ELR (cell line): ENCODE data around the gene SCGB1C1.
"Not testable (repeated sequence)": the region's sequence is repeated elsewhere in the genome, so short reads cannot be mapped to it uniquely, and the experiment has no call there.

Source experiments
- DNase-seq: peaks from one replicate; pipeline ENCODE4 v3.0.0-alpha.2; 2015; ENCODE audit warnings: low read depth

The SCGB1C1 gene

DNA sequence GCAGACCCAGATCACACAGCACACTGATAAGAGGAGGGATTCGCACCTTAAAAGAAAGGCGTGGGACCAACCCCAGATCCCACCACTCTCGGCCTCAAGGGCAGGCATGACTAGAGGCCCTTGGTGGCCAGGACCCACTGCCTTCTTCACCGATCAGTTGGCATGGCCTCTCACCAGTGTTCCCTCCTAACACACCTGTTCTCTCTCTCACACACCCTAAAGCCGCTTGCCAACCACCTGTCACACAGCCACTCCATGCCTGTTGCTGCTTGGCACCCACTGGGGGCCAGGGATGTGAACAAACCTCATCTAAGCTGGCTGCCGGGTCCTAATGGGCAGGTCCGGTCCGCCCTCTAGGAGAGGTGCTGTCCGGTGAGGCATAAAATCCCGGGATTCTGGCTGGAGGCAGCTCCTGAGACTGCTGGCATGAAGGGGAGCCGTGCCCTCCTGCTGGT, at the start of gene SCGB1C1:
SCGB1C1 (plus strand) TSS at position 405 of the 455 bp plus-strand sequence; CDS start at position 427, 22 bp downstream.
- not testable (repeated sequence) for DNase-seq

DNA sequence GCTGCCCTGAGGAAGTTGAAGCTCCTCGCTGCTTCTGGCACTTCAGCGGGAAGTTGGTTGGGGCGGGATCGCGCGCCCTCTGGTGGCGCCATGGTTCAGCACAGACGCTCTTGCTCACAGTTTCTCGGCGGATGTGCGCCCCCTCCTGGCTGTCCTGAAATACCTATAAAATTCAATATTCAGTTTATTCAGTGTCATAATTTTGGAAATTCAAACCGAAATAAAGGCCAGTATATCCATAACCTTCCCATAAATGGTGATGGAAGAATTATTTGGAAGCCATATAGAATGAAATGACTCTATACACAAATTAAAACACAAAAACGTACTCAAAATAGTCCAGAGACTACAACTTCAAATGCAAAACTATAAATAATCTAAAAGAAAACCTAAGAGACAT, 12.6 kb upstream of the SCGB1C1 start:
- DNase-seq = not testable (repeated sequence)

DNA sequence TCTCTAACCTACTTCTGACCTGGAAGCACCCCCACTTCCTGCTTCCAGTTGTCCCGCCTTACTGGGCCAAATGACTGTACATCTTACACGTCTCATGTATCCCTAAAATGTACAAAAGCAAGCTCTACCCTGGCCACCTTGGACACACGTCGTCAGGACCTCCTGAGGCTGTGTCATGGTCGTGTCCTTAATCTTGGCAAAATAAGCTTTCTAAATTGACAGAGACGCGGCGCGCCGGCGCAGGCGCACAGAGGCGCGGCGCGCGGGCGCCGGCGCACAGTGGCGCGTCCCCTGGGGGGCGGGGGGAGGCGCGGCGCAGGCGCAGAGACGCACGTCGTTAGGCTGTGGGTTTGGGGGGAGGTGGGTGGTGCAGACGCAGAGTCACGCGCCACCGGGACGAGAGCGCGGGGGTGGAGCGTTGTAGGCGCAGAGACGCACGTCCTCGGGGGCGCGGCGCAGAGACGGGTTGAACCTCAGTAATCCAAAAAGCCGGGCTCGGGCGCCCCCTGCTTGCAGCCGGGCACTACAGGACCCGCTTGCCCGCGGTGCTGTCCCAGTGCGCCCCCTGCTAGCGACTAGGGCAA, 3.6 kb upstream of the SCGB1C1 start:
- not testable (repeated sequence) for DNase-seq

GRCh38 chr11:189843-190311, 3.0 kb upstream of the SCGB1C1 start:
- DNase-seq = not testable (repeated sequence)

GRCh38 chr11:190546-190945, 2.3 kb upstream of the SCGB1C1 start:
- DNase-seq = not testable (repeated sequence)

GRCh38 chr11:191490-192478, 1.1 kb upstream of the SCGB1C1 start:
- DNase-seq = not testable (repeated sequence)

DNA sequence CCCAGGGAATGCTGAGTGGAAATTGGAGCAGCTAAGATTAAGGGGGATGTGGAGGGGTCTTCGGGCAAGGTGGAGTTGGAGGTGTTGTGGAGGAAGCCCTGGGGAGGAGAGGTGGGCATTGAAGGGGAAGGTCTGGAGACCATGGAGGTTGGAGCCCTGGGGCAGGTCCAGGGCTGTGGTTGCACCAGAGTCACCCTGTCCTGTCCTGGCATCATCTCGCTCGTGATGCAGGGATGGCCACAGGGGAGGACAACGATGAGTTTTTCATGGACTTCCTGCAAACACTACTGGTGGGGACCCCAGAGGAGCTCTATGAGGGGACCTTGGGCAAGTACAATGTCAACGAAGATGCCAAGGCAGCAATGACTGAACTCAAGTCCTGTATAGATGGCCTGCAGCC, 603 bp downstream of the SCGB1C1 start:
- not testable (repeated sequence) for DNase-seq

DNA sequence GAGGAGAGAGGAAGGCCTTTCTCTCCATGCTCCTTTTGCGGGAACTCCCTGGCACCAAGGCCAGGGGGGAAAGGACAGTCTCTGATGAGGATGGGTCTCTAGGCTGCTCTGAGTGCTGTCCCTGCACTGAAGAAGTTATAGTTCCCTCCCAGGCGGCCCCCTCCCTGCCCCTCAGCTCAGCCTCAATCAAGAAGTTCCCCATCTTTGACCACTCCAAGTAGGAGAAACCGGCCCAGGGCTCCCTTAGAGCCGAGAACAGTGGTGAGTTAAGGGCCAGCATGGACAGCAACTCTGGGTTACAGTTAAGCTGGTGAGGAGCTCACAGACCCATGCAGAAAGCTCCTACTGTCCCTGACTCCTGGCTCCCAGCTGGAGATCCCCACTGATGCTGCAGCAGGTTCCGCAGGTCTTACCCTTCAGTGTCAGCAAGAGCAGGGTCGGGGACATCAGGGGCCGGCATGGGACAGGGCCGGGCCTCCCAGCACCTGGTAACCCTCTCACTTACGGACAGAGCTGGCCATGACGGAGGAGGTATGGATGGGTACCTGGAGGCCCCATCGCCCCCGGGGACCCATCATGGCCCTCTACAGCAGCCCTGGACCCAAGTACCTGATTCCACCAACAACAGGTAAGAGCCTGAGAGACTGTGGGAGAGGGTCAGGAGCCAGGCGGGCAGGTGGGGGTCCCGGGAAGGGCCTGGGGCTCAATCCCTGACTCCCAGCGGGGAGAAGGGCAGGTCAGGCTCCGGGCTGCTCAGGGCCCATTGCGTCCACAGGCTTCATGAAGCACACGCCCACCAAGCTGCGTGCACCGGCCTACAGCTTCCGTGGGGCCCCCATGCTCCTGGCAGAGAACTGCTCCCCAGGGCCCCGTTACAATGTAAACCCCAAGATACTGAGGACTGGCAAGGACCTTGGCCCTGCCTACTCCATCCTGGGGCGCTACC, 4.2 kb downstream of the SCGB1C1 start:
- DNase-seq = no peak

DNA sequence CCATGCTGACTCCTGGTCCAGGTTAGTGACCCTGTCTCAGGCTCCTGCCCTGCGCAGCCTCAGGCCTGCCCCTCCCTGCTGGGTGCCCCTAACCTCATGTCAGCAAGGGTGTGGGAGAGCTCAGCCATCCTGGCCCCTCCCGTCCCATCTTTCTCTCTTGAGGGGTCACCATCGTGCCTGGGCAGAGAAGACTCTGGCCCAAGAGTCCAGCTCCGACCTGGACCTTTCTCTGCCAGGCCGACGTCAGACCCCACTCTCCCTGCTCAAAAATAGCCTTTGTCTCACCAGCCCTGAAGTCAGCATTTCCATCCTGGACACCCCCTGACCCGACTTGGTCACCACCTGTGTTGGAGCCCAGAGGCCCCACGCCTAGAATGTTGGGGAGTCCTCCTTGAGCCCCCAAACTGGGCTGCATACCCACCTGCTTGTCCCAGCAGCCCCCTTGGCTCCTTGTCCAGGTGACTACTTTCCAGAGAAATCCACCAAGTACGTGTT, 4.9 kb downstream of the SCGB1C1 start:
- no peak for DNase-seq

DNA sequence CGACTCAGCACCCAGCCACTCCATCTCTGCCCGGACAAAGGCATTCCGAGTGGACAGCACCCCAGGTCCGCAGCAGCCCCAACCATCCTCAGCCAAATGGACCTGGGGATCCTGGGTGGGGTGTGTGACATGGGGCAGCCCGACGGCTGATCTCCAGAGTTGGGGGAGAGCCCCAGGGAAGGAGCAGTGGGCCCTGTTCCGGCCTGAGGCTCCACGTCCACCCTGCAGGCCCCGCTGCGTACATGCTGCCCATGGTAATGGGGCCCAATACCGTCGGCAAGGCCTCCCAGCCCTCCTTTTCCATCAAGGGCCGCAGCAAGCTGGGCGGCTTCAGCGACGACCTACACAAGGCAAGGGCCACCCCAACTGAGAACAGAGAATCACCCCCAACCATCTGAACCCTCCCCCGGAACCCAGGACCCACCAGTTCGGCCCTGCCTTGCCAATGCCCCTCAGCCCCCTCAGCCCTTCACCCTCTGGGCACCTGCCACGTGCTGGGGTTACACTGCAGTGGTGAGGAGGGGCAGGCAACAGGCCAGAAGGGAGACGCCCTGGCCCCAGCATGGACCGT, 5.4 kb downstream of the SCGB1C1 start:
- DNase-seq = no peak

GRCh38 chr11:199004-199581, 6.2 kb downstream of the SCGB1C1 start:
- DNase-seq = no peak

DNA sequence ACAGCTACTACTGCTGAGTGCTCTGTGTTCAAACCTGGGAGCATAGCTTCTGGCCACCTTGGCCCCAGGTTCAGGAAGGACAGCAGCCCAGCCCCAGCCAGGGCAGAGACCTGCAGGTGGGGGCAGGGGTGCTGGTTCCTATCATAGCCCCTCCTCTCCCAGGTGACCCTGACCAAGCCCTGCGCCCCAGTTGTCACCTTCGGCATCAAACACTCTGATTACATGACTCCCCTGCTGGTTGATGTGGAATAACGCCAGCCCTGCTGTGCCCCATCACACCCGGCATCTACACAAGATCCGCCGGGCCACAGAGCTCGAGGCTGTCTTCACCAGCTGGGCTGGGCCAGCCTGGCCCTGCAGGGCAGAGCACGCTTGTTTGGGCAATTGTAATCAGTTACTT, 6.9 kb downstream of the SCGB1C1 start:
- no peak for DNase-seq

- DNase-seq = no peak
Measured at GRCh38 chr11:200224-201003, 7.5 kb downstream of the SCGB1C1 start.

GRCh38 chr11:201966-202365, 9.1 kb downstream of the SCGB1C1 start:
- DNase-seq = no peak

GRCh38 chr11:202490-202889, 9.6 kb downstream of the SCGB1C1 start:
- DNase-seq = no peak

DNA sequence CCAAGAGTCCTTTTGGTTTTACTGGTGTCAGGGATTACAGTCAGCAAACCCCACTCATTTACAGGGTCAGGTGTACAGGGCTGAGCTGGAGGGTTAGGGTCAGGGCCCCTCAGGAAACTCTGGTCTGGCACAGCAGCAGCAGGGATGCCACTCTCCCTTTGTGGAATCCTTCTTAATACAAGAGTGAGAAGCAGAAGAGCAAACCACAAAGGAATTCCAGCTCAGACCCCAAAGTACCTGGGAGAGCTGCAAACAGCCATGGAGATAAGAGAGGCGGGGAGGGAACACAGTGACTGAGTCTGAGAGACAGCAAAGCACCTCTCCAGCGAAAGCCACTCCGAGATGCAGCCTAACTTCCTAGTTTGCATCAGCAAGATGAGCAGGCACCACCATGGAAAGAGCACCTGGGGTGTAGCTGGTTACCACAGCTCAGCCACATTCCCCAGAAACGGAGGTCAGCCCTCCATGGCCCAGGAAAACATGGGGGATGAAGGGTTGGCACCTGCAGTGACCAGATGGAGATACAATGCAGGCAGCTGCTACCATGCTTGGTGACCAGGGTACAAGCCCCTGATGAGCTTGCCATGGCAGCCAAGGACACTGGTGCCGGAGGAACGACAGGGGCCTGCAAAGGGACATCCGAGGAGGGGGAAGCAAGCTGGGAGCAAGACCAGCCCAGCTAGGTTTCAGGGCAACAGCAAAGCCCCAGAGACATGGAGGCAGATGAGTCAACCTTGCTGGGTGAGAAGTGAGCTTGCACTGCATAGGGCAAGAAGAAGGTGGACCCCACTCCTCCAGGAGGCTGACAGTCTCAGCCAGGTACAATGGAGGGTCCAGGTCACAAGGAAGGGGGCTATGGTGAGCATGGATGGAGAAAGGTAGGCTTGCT, 10.4 kb downstream of the SCGB1C1 start:
- DNase-seq = no peak

- no peak for DNase-seq
Measured at GRCh38 chr11:203945-204586, 11.2 kb downstream of the SCGB1C1 start.

GRCh38 chr11:204587-205109, 11.8 kb downstream of the SCGB1C1 start:
- DNase-seq = no peak
